Parathyroid adenoma (tissue), 2 donors: ENCODE results near the gene PLD3.

Experiments used
- H2AFZ ChIP-seq: fragments of 300-600 bp; sonication (generic); one replicate; pipeline ENCODE4 v1.7.0; 2017; ENCODE audit warnings: antibody characterized with exemption, mild to moderate bottlenecking
- H3K27ac ChIP-seq: fragments of 300-600 bp; sonication (generic); one replicate; pipeline ENCODE4 v1.7.0; 2017
- H3K27me3 ChIP-seq: fragments of 300-600 bp; sonication (generic); one replicate; pipeline ENCODE4 v1.7.0; 2017; ENCODE audit warnings: low read length; ENCODE audit not compliant: control insufficient read depth, insufficient read depth
- H3K36me3 ChIP-seq: fragments of 300-600 bp; sonication (generic); one replicate; pipeline ENCODE4 v1.7.0; 2017; ENCODE audit warnings: low read length; ENCODE audit not compliant: control insufficient read depth, insufficient read depth
- H3K4me1 ChIP-seq: fragments of 300-600 bp; sonication (generic); one replicate; pipeline ENCODE4 v1.7.0; 2017; ENCODE audit warnings: control low read depth
- H3K4me2 ChIP-seq: fragments of 300-600 bp; sonication (generic); one replicate; pipeline ENCODE4 v1.7.0; 2017; ENCODE audit warnings: low read length
- H3K4me3 ChIP-seq: fragments of 300-600 bp; sonication (generic); one replicate; pipeline ENCODE4 v1.7.0; 2017; ENCODE audit warnings: low read depth, low read length
- H3K79me2 ChIP-seq: fragments of 300-600 bp; sonication (generic); one replicate; pipeline ENCODE4 v1.7.0; 2017; ENCODE audit warnings: control low read depth
- H3K9ac ChIP-seq: fragments of 300-600 bp; sonication (generic); one replicate; pipeline ENCODE4 v1.7.0; 2017; ENCODE audit warnings: mild to moderate bottlenecking
- H3K9me3 ChIP-seq: fragments of 300-600 bp; sonication (generic); one replicate; pipeline ENCODE4 v1.7.0; 2017; ENCODE audit warnings: low read length; ENCODE audit not compliant: control insufficient read depth
- CTCF ChIP-seq: fragments of 300-600 bp; sonication (generic); IDR thresholded peaks from one replicate; pipeline ENCODE4 v1.7.0; 2017; ENCODE audit warnings: antibody characterized with exemption, mild to moderate bottlenecking
- donor health status: primary hyperparathyroidism.

Gene PLD3

GRCh38 chr19:40336601-40336900 lies 11.9 kb upstream of the PLD3 start:
- Histone ChIP-seq H3K36me3 (no peaks in the 10 kb centered on the region), H3K27ac (no peak overlapping the region), H3K4me1 (no peaks in the 10 kb centered on the region), H3K9me3 (no peaks in the 10 kb centered on the region), H3K27me3 (no peaks in the 10 kb centered on the region), H3K4me3 (no peak overlapping the region), H2AFZ (no peak overlapping the region), H3K9ac (no peak overlapping the region), H3K79me2 (peaks cover 5% of the 10 kb centered on the region), H3K4me2 (no peak overlapping the region)
- no peak for TF ChIP-seq CTCF

GRCh38 chr19:40337107-40337506 lies 11.4 kb upstream of the PLD3 start:
- Histone ChIP-seq H3K27me3 (no peaks in the 10 kb centered on the region), H3K4me3 (no peak overlapping the region), H3K9me3 (no peaks in the 10 kb centered on the region), H3K4me2 (no peak overlapping the region), H3K36me3 (no peaks in the 10 kb centered on the region), H2AFZ (no peak overlapping the region), H3K27ac (no peak overlapping the region), H3K79me2 (peaks cover 5% of the 10 kb centered on the region), H3K9ac (no peak overlapping the region), H3K4me1 (peaks cover 3% of the 10 kb centered on the region)
- no peak for TF ChIP-seq CTCF

GRCh38 chr19:40337594-40337993 lies 10.9 kb upstream of the PLD3 start:
- Histone ChIP-seq H3K4me3 (no peak overlapping the region), H3K9me3 (no peaks in the 10 kb centered on the region), H3K4me2 (no peak overlapping the region), H3K4me1 (peaks cover 3% of the 10 kb centered on the region), H3K27me3 (no peaks in the 10 kb centered on the region), H3K27ac (no peak overlapping the region), H2AFZ (no peak overlapping the region), H3K36me3 (no peaks in the 10 kb centered on the region), H3K9ac (no peak overlapping the region), H3K79me2 (peaks cover 7% of the 10 kb centered on the region)
- TF ChIP-seq CTCF, result no peak

GRCh38 chr19:40339018-40339728 lies 9.3 kb upstream of the PLD3 start:
- no peak overlapping the region for H3K9ac ChIP-seq
- no peak for TF ChIP-seq CTCF
- H3K27me3 ChIP-seq, result no peaks in the 10 kb centered on the region
- H3K4me2 ChIP-seq, result no peak overlapping the region
- H3K36me3 ChIP-seq, result no peaks in the 10 kb centered on the region
- H2AFZ ChIP-seq, result no peak overlapping the region
- H3K79me2 ChIP-seq, result peaks cover 10% of the 10 kb centered on the region
- H3K9me3 ChIP-seq, result no peaks in the 10 kb centered on the region
- H3K27ac ChIP-seq, result no peak overlapping the region
- H3K4me3 ChIP-seq, result no peak overlapping the region
- H3K4me1 ChIP-seq, result peaks cover 7% of the 10 kb centered on the region
